ENCODE data around the gene FIP1L1. TPM values are rescaled to one million over a fixed set of nuclear protein-coding genes. Genes with fewer than 3 reads are reported as not detected.

Gene FIP1L1
- polyA plus RNA-seq, 1 of the 3 experiments (the other 2 are of a cell fraction): 20.3 TPM

GRCh38 chr4:53485658-53486040 is 108.2 kb downstream of the FIP1L1 start:
- no peaks in the 10 kb centered on the region for H3K36me3 ChIP-seq (replicated peaks in 1 of 2; ENCODE audit: control insufficient read depth in 1 of 2, insufficient read depth in 2 of 2, low read length in 1 of 2)
- peaks cover 0 to 4% of the 10 kb centered on the region in 2 experiments; a peak in 1 of 4 replicates for H3K4me1 ChIP-seq (ENCODE audit: control insufficient read depth in 1 of 2, insufficient read depth in 2 of 2, low read depth in 1 of 2, low read length in 1 of 2)
- POLR2A ChIA-PET: no interaction called here
- no peaks in the 10 kb centered on the region for H3K9me3 ChIP-seq
- CTCF ChIA-PET: interaction anchor here (1.2 to 1.6 kb wide), 3 partner anchors 11 to 168 kb away, joined by 3 to 5 read pairs (median 4); no protein-coding TSS in a partner anchor
- DNase-seq: no peak
- no peak overlapping the region for H3K27ac ChIP-seq (ENCODE audit: low read depth in 2 of 2, low read length in 1 of 2)
- no peaks in the 10 kb centered on the region for H3K9me2 ChIP-seq
- H4K20me1 ChIP-seq (ENCODE audit: insufficient read depth): no peaks in the 10 kb centered on the region
- no peaks in the 10 kb centered on the region for H3K27me3 ChIP-seq (ENCODE audit: insufficient read depth)
- no peaks in the 10 kb centered on the region for H3K79me2 ChIP-seq (ENCODE audit: insufficient read depth)
- H3F3A ChIP-seq (replicated peaks; ENCODE audit: insufficient read depth): peaks cover 2% of the 10 kb centered on the region
- 79% methylated on average over 1 of the region's 1 CpG for WGBS (ENCODE audit: low lambda C conversion rate)
- H3K4me2 ChIP-seq: no peak overlapping the region
- no peak overlapping the region for H3K4me3 ChIP-seq (ENCODE audit: low read depth in 2 of 2, low read length in 1 of 2)
- TF ChIP-seq ELF1 (IDR thresholded peaks at IDR 0.05): no peak
- TF ChIP-seq, protein P1, sequence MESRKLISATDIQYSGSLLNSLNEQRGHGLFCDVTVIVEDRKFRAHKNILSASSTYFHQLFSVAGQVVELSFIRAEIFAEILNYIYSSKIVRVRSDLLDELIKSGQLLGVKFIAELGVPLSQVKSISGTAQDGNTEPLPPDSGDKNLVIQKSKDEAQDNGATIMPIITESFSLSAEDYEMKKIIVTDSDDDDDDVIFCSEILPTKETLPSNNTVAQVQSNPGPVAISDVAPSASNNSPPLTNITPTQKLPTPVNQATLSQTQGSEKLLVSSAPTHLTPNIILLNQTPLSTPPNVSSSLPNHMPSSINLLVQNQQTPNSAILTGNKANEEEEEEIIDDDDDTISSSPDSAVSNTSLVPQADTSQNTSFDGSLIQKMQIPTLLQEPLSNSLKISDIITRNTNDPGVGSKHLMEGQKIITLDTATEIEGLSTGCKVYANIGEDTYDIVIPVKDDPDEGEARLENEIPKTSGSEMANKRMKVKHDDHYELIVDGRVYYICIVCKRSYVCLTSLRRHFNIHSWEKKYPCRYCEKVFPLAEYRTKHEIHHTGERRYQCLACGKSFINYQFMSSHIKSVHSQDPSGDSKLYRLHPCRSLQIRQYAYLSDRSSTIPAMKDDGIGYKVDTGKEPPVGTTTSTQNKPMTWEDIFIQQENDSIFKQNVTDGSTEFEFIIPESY (IDR thresholded peaks at IDR 0.05; ENCODE audit: borderline replicate concordance, low read depth): no peak
- no peak for TF ChIP-seq CTCF (IDR thresholded peaks at IDR 0.05)
- TF ChIP-seq, protein P2, sequence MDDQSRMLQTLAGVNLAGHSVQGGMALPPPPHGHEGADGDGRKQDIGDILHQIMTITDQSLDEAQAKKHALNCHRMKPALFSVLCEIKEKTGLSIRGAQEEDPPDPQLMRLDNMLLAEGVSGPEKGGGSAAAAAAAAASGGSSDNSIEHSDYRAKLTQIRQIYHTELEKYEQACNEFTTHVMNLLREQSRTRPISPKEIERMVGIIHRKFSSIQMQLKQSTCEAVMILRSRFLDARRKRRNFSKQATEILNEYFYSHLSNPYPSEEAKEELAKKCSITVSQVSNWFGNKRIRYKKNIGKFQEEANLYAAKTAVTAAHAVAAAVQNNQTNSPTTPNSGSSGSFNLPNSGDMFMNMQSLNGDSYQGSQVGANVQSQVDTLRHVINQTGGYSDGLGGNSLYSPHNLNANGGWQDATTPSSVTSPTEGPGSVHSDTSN (IDR thresholded peaks at IDR 0.05): no peak
- H3K9ac ChIP-seq: no peak overlapping the region
- H2AFZ ChIP-seq (ENCODE audit: low read depth): no peak overlapping the region

GRCh38 chr4:53487766-53488165 is 110.3 kb downstream of the FIP1L1 start:
- TF ChIP-seq GABPA (IDR thresholded peaks at IDR 0.05; ENCODE audit: low read depth): no peak
- no peak for DNase-seq
- no peaks in the 10 kb centered on the region for H3F3A ChIP-seq (replicated peaks; ENCODE audit: insufficient read depth)
- H3K79me2 ChIP-seq (ENCODE audit: insufficient read depth): no peaks in the 10 kb centered on the region
- H4K20me1 ChIP-seq (ENCODE audit: insufficient read depth): no peaks in the 10 kb centered on the region
- no peak overlapping the region for H3K4me3 ChIP-seq (ENCODE audit: low read depth in 2 of 2, low read length in 1 of 2)
- H3K9me2 ChIP-seq: no peaks in the 10 kb centered on the region
- ChIA-PET POLR2A (no interaction called here), CTCF (interaction anchor here (0.6 to 0.9 kb wide), 2 partner anchors 13 to 473 kb away, joined by 3 to 4 read pairs; no protein-coding TSS in a partner anchor)
- no peaks in the 10 kb centered on the region for H3K27me3 ChIP-seq (ENCODE audit: insufficient read depth)
- H3K9me3 ChIP-seq: no peaks in the 10 kb centered on the region
- peaks cover 0 to 6% of the 10 kb centered on the region in 2 experiments; a peak in 2 of 4 replicates for H3K4me1 ChIP-seq (ENCODE audit: control insufficient read depth in 1 of 2, insufficient read depth in 2 of 2, low read depth in 1 of 2, low read length in 1 of 2)
- H3K9ac ChIP-seq: no peak overlapping the region
- no peak overlapping the region for H2AFZ ChIP-seq (ENCODE audit: low read depth)
- no peaks in the 10 kb centered on the region for H3K36me3 ChIP-seq (replicated peaks in 1 of 2; ENCODE audit: control insufficient read depth in 1 of 2, insufficient read depth in 2 of 2, low read length in 1 of 2)
- H3K4me2 ChIP-seq: no peak overlapping the region
- H3K27ac ChIP-seq (ENCODE audit: low read depth in 2 of 2, low read length in 1 of 2): no peak overlapping the region
